ENCODE measurements around the gene GRPEL2.

- TF ChIP-seq YY1 (IDR thresholded peaks at IDR 0.05; ENCODE audit: insufficient read depth, insufficient read length) (no peak), ZNF274 (IDR thresholded peaks at IDR 0.05; ENCODE audit: low read depth, low read length) (no peak)
These were observed 12.3 kb downstream of the GRPEL2 start, which contains the start of gene PCYOX1L for GRCh38 chr5:149357370-149358293.
